Vagina (tissue), 2 donors: ENCODE data around the gene MRTFA.

Experiments used
- CTCF ChIP-seq, 3 experiments: fragments of 450-650 bp in 2 of 3; fragments of 200-600 bp in 1 of 3; sonication (generic) in 1 of 3; IDR thresholded peaks; one replicate each; pipeline ENCODE4 v1.5.1; 2017 to 2019; ENCODE audit warnings: antibody characterized with exemption in 3 of 3, mild to moderate bottlenecking in 2 of 3, moderate library complexity in 2 of 3
- POLR2A ChIP-seq, 2 donors: fragments of 450-650 bp; IDR thresholded peaks; one replicate each; pipeline ENCODE4 v1.6.1; 2017; ENCODE audit warnings: antibody characterized with exemption in 2 of 2, mild to moderate bottlenecking in 2 of 2, moderate library complexity in 2 of 2
- POLR2AphosphoS5 ChIP-seq, 2 donors: sonication (generic); formaldehyde crosslinking; IDR thresholded peaks; one replicate each; pipeline ENCODE4 v1.9.0; 2017; ENCODE audit warnings: antibody characterized with exemption in 2 of 2, mild to moderate bottlenecking in 2 of 2, low read depth in 1 of 2; ENCODE audit not compliant: insufficient read depth in 1 of 2

- TF ChIP-seq POLR2AphosphoS5 (IDR thresholded peaks at IDR 0.05; ENCODE audit: insufficient read depth in 1 of 2, low read depth in 1 of 2) (no peak), CTCF (IDR thresholded peaks at IDR 0.05) (no peak), POLR2A (IDR thresholded peaks at IDR 0.05) (no peak)
Measured at GRCh38 chr22:40635940-40636379, 559 bp downstream of the MRTFA start.
